Measurements from ENCODE around the gene TNFAIP2.

DNA sequence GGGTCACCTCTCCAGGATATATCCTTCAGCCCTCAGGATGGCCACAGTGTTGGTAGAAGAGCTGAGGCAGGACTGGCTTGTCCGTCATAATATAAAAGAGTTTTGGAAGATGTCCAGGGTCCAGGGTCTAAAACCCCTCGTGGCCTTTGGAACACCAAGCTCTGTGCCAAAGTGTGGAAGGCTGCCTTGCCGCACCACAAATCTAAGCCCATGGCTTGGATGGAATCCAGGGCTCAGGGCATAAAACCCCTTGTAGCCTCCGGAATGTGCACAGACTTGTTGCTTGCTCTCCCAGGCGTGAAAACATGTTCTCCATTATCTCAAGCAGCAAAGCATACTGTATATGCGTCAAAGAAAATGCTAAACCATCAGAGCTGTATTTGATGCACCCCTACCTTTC is 46.7 kb downstream of the TNFAIP2 start:
- TF ChIP-seq, protein P1, sequence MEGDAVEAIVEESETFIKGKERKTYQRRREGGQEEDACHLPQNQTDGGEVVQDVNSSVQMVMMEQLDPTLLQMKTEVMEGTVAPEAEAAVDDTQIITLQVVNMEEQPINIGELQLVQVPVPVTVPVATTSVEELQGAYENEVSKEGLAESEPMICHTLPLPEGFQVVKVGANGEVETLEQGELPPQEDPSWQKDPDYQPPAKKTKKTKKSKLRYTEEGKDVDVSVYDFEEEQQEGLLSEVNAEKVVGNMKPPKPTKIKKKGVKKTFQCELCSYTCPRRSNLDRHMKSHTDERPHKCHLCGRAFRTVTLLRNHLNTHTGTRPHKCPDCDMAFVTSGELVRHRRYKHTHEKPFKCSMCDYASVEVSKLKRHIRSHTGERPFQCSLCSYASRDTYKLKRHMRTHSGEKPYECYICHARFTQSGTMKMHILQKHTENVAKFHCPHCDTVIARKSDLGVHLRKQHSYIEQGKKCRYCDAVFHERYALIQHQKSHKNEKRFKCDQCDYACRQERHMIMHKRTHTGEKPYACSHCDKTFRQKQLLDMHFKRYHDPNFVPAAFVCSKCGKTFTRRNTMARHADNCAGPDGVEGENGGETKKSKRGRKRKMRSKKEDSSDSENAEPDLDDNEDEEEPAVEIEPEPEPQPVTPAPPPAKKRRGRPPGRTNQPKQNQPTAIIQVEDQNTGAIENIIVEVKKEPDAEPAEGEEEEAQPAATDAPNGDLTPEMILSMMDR (IDR thresholded peaks at IDR 0.05 in 4 of 5, conservative IDR thresholded peaks at IDR 0.05 in 1 of 5) = no peak
- no peak for TF ChIP-seq POLR2A (IDR thresholded peaks at IDR 0.05)
